GM10266 (cell line): ENCODE results near the gene SLC23A1.
"Not testable (repeated sequence)": the region's sequence is repeated elsewhere in the genome, so short reads cannot be mapped to it uniquely, and the experiment has no call there.

Experiments
- DNase-seq: peaks from one replicate; pipeline ENCODE4 v3.0.0; 2012; ENCODE audit errors: extremely low spot score
- CTCF ChIP-seq: IDR thresholded peaks from 2 replicates; pipeline ENCODE4 v1.5.1; 2012; ENCODE audit warnings: mild to moderate bottlenecking, low read depth; ENCODE audit not compliant: control insufficient read depth, insufficient read depth; ENCODE audit errors: missing control alignments

Gene SLC23A1

GRCh38 chr5:139388198-139388821, 5.2 kb upstream of the SLC23A1 start:
- no peak for DNase-seq
- no peak for TF ChIP-seq CTCF

GRCh38 chr5:139387611-139388197, 4.6 kb upstream of the SLC23A1 start:
- TF ChIP-seq CTCF: no peak
- DNase-seq: no peak

GRCh38 chr5:139386956-139387355, 3.9 kb upstream of the SLC23A1 start:
- DNase-seq: not testable (repeated sequence)

- DNase-seq: no peak
- no peak for TF ChIP-seq CTCF
Measured at GRCh38 chr5:139386050-139386438, 2.9 kb upstream of the SLC23A1 start.

- peak; percentile 20 for TF ChIP-seq CTCF
- DNase-seq: no peak
Measured at GRCh38 chr5:139385061-139386049, 2.3 kb upstream of the SLC23A1 start.

- DNase-seq: no peak
- TF ChIP-seq CTCF: no peak
Measured at GRCh38 chr5:139384591-139385051, 1.5 kb upstream of the SLC23A1 start.

GRCh38 chr5:139383993-139384590, 995 bp upstream of the SLC23A1 start:
- no peak for DNase-seq
- no peak for TF ChIP-seq CTCF
